Right atrium auricular region (tissue), 2 donors: ENCODE results near the gene RHBDD1. TPM values are rescaled to one million over a fixed set of nuclear protein-coding genes. Genes with fewer than 3 reads are reported as not detected.

Source experiments
- DNase-seq: peaks from one replicate; pipeline ENCODE4 v3.0.0-alpha.2; 2019; ENCODE audit warnings: low spot score
- H3K27ac ChIP-seq, 2 donors: fragments of 200-600 bp; sonication (generic); 1 replicate in 1 of 2; 2 replicates in 1 of 2; pipeline ENCODE4 v1.5.1; 2016 to 2019
- H3K27me3 ChIP-seq, 2 donors: fragments of 200-600 bp; sonication (generic); one replicate each; pipeline versions ENCODE4 v1.5.1 to v1.6.0; 2017 to 2019
- H3K36me3 ChIP-seq: fragments of 200-600 bp; sonication (generic); one replicate; pipeline ENCODE4 v1.5.1; 2016
- H3K4me1 ChIP-seq, 2 donors: fragments of 200-600 bp; sonication (generic); one replicate each; pipeline versions ENCODE4 v1.5.1 to v1.6.0; 2017 to 2019
- H3K4me3 ChIP-seq, 2 donors: fragments of 200-600 bp; sonication (generic); 1 replicate in 1 of 2; 2 replicates in 1 of 2; pipeline ENCODE4 v1.5.1; 2017 to 2019; ENCODE audit warnings: mild to moderate bottlenecking in 1 of 2, moderate library complexity in 1 of 2
- H3K9me3 ChIP-seq, 2 donors: fragments of 200-600 bp; sonication (generic); one replicate each; pipeline ENCODE4 v1.5.1; 2019
- total RNA-seq, 2 donors: library from RNA; depleted of rRNA; stranded (reverse); fragments of >200 nt; gene quantifications; one replicate each; pipeline ENCODE4 v1.1.0, GENCODE V29; 2016
- TF ChIP-seq, protein P1 (sequence below), 2 donors: fragments of 200-600 bp; sonication (generic); IDR thresholded peaks; one replicate each; pipeline ENCODE4 v1.5.1; 2019; ENCODE audit warnings: antibody characterized with exemption in 2 of 2

RHBDD1 gene
- total RNA-seq, 2 donors from 2014 or later, result 12.3 to 16.1 TPM

DNA sequence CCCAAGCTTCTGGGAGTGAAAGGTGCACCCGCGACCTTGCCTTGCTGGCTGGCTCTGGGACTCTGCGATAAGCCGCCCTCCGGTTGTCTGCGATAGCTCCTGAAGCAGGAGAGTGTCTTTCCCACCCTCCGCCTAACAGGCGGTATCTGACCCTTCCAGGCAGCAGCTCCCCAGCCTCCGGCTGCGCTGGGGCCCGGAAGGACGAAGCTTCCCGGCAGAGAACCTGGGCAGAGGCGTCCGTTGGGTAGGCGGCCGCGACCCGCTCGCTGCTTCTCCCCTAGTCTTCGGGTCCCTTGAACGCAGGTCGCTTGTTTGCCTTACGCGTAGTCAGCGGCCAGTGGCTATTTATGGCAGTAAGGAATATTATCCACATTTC lies 446 bp upstream of the RHBDD1 start:
- Histone ChIP-seq H3K9me3 (no peaks in the 10 kb centered on the region), H3K4me3 (peak overlapping the region; percentile 86 to 91), H3K27me3 (no peaks in the 10 kb centered on the region), H3K4me1 (peaks cover 0 to 21% of the 10 kb centered on the region in 2 donors), H3K27ac (peak overlapping the region; percentile 99), H3K36me3 (no peaks in the 10 kb centered on the region)
- no peak for DNase-seq
- TF ChIP-seq, protein P1, sequence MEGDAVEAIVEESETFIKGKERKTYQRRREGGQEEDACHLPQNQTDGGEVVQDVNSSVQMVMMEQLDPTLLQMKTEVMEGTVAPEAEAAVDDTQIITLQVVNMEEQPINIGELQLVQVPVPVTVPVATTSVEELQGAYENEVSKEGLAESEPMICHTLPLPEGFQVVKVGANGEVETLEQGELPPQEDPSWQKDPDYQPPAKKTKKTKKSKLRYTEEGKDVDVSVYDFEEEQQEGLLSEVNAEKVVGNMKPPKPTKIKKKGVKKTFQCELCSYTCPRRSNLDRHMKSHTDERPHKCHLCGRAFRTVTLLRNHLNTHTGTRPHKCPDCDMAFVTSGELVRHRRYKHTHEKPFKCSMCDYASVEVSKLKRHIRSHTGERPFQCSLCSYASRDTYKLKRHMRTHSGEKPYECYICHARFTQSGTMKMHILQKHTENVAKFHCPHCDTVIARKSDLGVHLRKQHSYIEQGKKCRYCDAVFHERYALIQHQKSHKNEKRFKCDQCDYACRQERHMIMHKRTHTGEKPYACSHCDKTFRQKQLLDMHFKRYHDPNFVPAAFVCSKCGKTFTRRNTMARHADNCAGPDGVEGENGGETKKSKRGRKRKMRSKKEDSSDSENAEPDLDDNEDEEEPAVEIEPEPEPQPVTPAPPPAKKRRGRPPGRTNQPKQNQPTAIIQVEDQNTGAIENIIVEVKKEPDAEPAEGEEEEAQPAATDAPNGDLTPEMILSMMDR (IDR thresholded peaks at IDR 0.05), result no peak

DNA sequence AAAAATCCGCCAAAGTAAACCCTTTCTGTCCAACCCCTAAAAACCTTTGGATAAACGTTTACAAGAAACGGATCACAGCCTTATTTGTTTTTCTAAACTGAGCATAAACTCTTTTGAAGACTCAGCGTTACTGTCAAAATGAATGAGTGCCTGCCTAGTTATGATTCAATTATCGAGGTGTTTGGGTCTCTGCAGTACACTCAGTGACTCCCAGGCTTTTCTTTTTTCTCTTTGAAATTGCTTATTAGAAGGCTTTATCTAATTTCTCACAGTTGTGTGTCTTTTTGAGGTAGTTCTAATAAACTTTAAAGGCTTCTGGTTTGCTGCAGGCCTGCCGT lies 663 bp downstream of the RHBDD1 start:
- H3K27ac ChIP-seq, result peak overlapping the region; percentile 99
- H3K9me3 ChIP-seq, result no peaks in the 10 kb centered on the region
- peak overlapping the region; percentile 86 to 91 for H3K4me3 ChIP-seq
- no peaks in the 10 kb centered on the region for H3K36me3 ChIP-seq
- TF ChIP-seq, protein P1 (IDR thresholded peaks at IDR 0.05), result no peak
- H3K27me3 ChIP-seq, result no peaks in the 10 kb centered on the region
- DNase-seq, result no peak
- H3K4me1 ChIP-seq, result peaks cover 0 to 21% of the 10 kb centered on the region in 2 donors

DNA sequence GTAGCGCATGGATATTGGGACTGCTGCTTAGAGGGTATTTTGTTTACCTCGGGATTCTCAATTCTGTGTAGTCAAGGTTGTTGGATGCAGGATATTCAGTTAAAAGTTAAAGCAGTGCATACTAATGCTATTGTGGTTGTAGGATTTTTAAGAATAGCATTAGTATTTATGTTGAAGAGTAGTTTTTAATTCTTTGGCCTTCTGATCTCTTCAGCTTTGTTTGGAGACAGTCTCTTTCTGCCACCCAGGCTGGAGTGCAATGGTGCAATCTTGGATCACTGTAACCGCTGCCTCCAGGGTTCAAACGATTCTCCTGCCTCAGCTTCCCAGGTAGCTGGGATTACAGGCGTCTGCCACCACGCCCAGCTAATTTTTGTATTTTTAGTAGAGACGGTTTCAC lies 1.5 kb downstream of the RHBDD1 start:
- H3K4me1 ChIP-seq, result peaks cover 0 to 21% of the 10 kb centered on the region in 2 donors
- H3K27me3 ChIP-seq, result no peaks in the 10 kb centered on the region
- H3K36me3 ChIP-seq, result no peaks in the 10 kb centered on the region
- TF ChIP-seq, protein P1 (IDR thresholded peaks at IDR 0.05), result no peak
- no peak overlapping the region for H3K4me3 ChIP-seq
- DNase-seq, result no peak
- no peaks in the 10 kb centered on the region for H3K9me3 ChIP-seq
- no peak overlapping the region for H3K27ac ChIP-seq

DNA sequence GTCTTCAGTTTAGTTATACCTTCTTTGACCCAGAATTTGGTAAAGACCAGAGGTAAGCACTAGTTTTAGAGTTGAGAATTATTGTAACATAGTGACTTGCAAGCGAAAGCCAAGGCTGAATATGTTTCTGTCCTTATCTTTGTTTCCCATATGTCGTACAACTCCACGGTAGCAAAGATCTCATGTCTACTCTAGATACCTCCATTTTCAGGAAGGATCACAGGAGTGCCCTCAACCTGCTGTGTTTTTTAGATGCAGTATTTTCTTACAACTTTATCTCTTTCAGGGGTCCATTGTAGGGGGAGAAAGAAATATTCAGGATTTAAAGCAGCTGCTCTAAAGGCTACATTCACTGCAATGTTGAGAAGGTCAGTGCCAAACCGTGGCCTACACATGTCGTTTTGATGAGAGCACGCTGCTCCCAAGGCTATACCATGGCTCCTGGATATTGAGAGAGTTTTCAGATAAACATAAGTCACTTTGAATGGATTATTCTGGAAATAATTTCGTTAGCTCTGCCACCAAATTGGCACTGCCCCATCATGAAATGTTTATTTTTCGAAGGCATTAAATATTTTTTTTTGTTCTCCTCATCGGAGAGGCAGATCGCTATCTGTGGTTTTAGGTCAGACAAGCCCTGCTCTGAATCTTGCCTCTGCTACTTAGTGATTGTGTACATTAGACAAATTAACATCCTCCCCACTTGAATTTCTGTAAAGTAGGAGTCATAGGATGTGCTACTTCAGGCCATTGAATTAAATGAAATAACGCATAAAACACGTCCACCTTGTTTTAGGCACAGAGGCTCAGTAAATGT lies 2.1 kb downstream of the RHBDD1 start:
- H3K27me3 ChIP-seq, result no peaks in the 10 kb centered on the region
- H3K27ac ChIP-seq, result no peak overlapping the region
- H3K9me3 ChIP-seq, result no peaks in the 10 kb centered on the region
- no peak for DNase-seq
- peaks cover 0 to 21% of the 10 kb centered on the region in 2 donors for H3K4me1 ChIP-seq
- H3K4me3 ChIP-seq, result no peak overlapping the region
- TF ChIP-seq, protein P1 (IDR thresholded peaks at IDR 0.05), result no peak
- H3K36me3 ChIP-seq, result no peaks in the 10 kb centered on the region

DNA sequence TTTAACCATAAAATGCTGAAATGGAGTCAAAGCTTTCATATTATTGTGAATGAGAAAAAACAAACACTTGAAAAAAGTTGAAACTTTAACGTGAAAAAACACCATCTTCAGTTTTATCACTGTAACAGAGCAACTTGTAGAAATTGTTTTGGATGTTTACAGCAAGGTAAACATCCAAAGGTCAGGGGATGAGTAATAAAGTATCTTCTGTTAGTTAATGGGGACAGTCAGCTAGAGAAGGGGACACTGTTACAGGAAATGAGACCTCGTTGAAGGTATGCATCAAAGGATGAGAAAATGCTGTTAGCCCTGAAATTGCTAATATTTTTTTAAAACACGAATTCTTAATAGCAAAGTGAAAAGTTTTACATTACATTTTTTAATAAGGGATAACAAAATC lies 2.9 kb downstream of the RHBDD1 start:
- Histone ChIP-seq H3K9me3 (no peaks in the 10 kb centered on the region), H3K4me1 (peaks cover 0 to 21% of the 10 kb centered on the region in 2 donors), H3K4me3 (no peak overlapping the region), H3K27me3 (no peaks in the 10 kb centered on the region), H3K27ac (no peak overlapping the region), H3K36me3 (no peaks in the 10 kb centered on the region)
- TF ChIP-seq, protein P1 (IDR thresholded peaks at IDR 0.05), result no peak
- DNase-seq, result no peak

- H3K36me3 ChIP-seq, result no peaks in the 10 kb centered on the region
- no peak for DNase-seq
- H3K27ac ChIP-seq, result no peak overlapping the region
- TF ChIP-seq, protein P1 (IDR thresholded peaks at IDR 0.05), result no peak
- H3K4me1 ChIP-seq, result peaks cover 0 to 21% of the 10 kb centered on the region in 2 donors
- no peak overlapping the region for H3K4me3 ChIP-seq
- H3K9me3 ChIP-seq, result no peaks in the 10 kb centered on the region
- no peaks in the 10 kb centered on the region for H3K27me3 ChIP-seq
These were observed 3.3 kb downstream of the RHBDD1 start for GRCh38 chr2:226839161-226839560.
